GM18508 (cell line): ENCODE data around the gene PCDHB11.
"Not testable (repeated sequence)": the region's sequence is repeated elsewhere in the genome, so short reads cannot be mapped to it uniquely, and the experiment has no call there.

ENCODE experiments used
- ATAC-seq: cut with Tn5 transposase; IDR thresholded peaks from one replicate; pipeline ENCODE4 v1.9.1; 2021; ENCODE audit warnings: moderate number of reproducible peaks; ENCODE audit not compliant: insufficient read depth, unreplicated experiment

Gene PCDHB11

DNA sequence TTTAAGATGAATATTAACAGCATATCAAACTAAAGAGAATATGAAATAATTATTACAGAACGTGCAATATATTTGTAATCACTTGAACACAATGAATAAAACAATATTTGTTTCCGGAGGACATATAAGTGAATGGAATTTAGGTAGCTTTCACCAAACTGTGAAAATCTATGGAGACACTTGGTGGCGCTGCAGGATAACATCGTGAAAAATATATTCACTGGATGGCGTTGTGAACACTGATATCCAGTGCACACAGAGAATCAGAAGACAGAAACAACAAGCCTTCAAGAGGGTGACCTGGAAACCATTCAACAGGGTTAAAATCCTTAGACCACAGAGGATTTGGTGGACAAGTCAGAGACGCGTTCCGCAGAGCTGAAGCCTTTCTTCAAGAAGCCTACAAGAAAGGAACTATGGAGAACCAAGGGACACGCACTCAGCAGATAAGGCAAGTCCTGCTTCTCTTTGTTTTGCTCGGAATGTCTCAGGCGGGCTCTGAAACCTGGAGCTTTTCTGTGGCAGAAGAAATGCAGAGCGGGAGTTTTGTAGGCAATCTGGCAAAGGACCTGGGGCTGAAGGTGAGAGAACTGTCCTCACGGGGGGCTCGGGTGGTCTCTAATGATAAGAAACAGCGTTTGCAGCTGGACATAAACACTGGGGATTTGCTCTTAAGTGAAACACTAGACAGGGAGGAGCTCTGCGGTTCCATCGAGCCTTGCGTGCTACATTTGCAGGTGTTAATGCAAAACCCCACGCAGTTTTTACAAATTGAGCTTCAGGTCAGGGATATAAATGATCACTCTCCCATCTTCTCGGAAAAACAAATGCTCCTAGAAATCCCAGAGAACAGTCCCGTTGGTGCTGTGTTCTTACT is at the start of gene PCDHB11:
TSS of gene PCDHB11 (plus strand) at position 269 of the 877 bp plus-strand sequence. CDS start at position 417, 148 bp downstream.
- ATAC-seq = no peak

DNA sequence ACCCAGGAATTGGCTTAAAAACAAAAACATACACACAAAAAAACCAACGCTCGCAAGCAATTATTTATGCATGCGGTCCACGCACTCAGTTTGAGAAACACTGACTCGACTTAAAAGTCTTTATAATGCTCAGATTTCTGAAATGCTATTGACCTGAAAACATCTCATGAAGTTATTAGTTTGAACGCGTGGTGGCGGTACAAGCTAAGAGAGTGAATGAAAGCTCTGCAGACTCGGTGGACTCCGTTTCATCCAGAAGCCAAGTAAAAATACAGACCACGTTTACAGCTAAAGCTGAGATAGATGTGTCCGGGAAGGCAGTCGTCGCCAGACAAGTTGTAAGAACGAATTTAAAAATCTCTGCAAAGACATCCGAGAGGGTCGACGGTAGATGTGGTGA is 49.6 kb upstream of the PCDHB11 start, which contains the start of gene PCDHB6:
TSS of gene PCDHB6 (plus strand) at position 246 of the 400 bp plus-strand sequence. CDS start 201 bp downstream, outside the sequence.
- ATAC-seq = no peak

DNA sequence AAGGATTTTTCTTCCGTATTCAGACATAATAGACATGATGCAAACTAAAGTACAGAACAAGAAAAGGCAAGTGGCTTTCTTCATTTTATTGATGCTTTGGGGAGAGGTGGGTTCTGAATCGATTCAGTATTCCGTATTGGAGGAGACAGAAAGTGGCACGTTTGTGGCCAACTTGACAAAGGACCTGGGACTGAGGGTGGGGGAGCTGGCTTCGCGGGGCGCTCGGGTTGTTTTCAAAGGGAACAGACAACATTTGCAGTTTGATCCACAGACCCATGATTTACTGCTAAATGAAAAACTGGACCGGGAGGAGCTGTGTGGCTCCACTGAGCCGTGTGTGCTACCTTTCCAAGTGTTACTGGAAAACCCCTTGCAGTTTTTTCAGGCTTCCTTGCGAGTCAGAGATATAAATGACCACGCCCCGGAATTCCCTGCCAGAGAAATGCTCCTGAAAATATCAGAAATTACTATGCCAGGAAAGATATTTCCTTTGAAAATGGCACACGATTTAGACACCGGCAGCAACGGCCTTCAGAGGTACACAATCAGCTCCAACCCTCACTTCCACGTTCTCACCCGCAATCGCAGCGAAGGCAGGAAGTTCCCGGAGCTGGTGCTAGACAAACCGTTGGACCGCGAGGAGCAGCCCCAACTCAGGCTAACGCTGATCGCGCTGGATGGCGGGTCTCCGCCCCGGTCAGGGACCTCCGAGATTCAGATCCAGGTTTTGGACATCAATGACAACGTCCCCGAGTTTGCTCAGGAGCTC is 49.0 kb upstream of the PCDHB11 start:
- no peak for ATAC-seq

GRCh38 chr5:141150993-141151325 is 48.5 kb upstream of the PCDHB11 start:
- no peak for ATAC-seq

DNA sequence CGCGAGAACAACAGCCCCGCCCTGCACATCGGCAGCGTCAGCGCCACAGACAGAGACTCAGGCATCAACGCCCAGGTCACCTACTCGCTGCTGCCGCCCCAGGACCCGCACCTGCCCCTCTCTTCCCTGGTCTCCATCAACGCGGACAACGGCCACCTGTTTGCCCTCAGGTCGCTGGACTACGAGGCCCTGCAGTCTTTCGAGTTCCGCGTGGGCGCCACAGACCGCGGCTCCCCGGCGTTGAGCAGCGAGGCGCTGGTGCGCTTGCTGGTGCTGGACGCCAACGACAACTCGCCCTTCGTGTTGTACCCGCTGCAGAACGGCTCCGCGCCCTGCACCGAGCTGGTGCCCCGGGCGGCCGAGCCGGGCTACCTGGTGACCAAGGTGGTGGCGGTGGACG is 47.8 kb upstream of the PCDHB11 start:
- ATAC-seq = not testable (repeated sequence)

GRCh38 chr5:141152096-141152495 is 47.3 kb upstream of the PCDHB11 start:
- ATAC-seq = not testable (repeated sequence)

DNA sequence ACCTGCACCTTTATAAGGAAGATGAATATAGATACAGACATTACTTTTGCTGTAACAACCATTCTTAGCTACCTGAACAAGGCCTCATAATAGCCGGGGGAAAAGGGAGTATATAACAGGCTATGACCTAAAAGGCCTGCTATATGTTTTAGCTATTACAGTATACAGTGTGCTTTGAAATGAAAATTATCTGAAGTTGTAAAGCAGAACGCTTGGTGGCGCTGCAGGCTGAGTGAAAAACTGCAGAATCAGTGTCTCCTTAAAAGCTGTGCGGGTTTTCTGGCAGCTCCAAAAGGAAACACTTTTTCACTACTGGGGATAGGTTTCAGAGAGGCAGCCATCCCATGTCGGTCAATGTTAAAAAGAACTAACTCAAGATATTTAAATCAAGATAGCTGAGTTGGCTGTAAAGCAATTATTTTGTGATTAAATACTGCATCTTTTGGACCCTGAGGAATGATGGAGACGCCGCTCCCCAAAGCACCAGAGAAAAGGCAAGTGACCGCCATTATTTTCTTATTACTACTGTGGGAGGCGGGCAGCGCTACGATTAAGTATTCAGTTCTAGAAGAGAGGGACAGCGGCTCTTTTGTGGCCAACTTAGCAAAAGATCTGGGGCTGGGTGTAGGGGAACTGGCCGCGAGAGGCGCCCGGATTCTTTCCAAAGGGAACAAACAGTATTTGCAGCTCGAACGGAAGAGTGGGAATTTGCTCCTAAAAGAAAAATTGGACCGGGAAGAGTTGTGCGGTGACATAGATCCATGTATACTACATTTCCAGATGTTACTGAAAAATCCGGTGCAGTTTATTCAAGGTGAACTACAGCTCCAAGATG is 43.7 kb upstream of the PCDHB11 start:
- no peak for ATAC-seq

DNA sequence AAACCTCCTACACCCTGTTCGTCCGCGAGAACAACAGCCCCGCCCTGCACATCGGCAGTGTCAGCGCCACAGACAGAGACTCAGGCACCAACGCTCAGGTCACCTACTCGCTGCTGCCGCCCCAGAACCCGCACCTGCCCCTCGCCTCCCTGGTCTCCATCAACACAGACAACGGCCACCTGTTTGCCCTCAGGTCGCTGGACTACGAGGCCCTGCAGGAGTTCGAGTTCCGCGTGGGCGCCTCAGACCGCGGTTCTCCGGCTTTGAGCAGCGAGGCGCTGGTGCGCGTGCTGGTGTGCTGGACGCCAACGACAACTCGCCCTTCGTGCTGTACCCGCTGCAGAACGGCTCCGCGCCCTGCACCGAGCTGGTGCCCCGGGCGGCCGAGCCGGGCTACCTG is 42.1 kb upstream of the PCDHB11 start:
- ATAC-seq = not testable (repeated sequence)

DNA sequence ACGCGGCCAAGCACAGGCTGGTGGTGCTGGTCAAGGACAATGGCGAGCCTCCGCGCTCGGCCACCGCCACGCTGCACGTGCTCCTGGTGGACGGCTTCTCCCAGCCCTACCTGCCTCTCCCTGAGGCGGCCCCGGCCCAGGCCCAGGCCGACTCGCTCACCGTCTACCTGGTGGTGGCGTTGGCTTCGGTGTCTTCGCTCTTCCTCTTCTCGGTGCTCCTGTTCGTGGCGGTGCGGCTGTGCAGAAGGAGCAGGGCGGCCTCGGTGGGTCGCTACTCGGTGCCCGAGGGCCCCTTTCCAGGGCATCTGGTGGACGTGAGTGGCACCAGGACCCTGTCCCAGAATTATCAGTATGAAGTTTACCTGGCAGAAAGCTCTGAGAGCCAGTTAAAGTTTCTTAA is 41.5 kb upstream of the PCDHB11 start:
- not testable (repeated sequence) for ATAC-seq

GRCh38 chr5:141172381-141173204 is 26.8 kb upstream of the PCDHB11 start, which contains the start of gene PCDHB7:
PCDHB7 (plus strand) TSS chr5:141172644; CDS start chr5:141172836, 192 bp downstream.
- no peak for ATAC-seq

DNA sequence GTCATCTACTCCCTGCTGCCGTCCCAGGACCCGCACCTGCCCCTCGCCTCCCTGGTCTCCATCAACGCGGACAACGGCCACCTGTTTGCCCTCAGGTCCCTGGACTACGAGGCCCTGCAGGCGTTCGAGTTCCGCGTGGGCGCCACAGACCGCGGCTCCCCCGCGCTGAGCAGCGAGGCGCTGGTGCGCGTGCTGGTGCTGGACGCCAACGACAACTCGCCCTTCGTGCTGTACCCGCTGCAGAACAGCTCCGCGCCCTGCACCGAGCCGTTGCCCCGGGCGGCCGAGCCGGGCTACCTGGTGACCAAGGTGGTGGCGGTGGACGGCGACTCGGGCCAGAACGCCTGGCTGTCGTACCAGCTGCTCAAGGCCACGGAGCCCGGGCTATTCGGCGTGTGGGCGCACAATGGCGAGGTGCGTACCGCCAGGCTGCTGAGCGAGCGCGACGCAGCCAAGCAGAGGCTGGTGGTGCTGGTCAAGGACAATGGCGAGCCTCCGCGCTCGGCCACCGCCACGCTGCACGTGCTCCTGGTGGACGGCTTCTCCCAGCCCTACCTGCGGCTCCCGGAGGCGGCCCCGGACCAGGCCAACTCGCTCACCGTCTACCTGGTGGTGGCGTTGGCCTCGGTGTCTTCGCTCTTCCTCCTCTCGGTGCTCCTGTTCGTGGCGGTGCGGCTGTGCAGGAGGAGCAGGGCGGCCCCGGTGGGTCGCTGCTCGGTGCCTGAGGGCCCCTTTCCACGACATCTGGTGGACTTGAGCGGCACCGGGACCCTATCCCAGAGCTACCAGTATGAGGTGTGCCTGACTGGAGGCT is 24.9 kb upstream of the PCDHB11 start:
- not testable (repeated sequence) for ATAC-seq

DNA sequence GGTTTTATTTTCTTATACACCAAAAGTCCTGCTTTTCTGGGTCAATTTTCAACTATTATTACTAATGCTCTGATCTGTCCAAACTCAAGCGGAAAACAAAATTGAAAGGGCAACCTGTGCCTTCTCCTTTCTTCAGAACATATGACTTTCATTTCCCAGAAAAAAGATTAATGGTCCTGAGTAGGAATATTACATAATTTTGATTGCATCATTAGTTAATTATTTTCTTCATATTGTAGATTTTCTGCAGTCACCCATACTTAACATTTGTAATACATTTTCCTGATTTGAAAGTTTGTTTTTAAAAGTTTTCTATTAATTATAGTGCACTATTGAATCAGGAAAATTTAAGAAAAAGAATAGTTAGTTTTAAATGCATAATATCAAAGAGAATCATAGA is 23.5 kb upstream of the PCDHB11 start:
- ATAC-seq = no peak

- ATAC-seq = not testable (repeated sequence)
Observed at GRCh38 chr5:141177577-141178191, 21.7 kb upstream of the PCDHB11 start, which contains the start of gene PCDHB8. PCDHB8 (plus strand) TSS chr5:141177790; CDS start chr5:141178035, 245 bp downstream.

DNA sequence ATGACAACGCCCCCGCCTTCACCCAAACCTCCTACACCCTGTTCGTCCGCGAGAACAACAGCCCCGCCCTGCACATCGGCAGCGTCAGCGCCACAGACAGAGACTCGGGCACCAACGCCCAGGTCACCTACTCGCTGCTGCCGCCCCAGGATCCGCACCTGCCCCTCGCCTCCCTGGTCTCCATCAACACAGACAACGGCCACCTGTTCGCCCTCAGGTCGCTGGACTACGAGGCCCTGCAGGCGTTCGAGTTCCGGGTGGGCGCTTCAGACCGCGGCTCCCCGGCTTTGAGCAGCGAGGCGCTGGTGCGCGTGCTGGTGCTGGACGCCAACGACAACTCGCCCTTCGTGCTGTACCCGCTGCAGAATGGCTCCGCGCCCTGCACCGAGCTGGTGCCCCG is 20.1 kb upstream of the PCDHB11 start:
- not testable (repeated sequence) for ATAC-seq

DNA sequence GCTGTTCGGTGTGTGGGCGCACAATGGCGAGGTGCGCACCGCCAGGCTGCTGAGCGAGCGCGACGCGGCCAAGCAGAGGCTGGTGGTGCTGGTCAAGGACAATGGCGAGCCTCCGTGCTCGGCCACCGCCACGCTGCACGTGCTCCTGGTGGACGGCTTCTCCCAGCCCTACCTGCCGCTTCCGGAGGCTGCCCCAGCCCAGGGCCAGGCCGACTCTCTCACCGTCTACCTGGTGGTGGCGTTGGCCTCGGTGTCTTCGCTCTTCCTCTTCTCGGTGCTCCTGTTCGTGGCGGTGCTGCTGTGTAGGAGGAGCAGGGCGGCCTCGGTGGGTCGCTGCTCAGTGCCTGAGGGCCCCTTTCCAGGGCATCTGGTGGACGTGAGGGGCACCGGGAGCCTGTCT is 19.6 kb upstream of the PCDHB11 start:
- ATAC-seq = not testable (repeated sequence)

DNA sequence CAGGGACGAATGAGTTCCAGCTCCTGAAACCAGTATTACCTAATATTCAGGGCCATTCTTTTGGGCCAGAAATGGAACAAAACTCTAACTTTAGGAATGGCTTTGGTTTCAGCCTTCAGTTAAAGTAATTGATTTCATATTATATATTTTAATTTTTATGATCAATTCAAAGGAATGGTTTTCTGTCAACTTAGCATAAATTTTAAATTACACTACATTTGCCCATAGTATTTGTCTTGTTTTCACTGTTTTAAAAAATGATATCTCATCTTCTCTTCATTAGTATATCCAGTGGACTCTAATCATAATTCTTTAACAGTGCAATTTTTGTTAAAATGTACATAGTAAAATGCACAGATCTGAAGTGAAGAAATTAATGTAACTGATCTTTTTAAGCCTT is 19.1 kb upstream of the PCDHB11 start:
- ATAC-seq = no peak

DNA sequence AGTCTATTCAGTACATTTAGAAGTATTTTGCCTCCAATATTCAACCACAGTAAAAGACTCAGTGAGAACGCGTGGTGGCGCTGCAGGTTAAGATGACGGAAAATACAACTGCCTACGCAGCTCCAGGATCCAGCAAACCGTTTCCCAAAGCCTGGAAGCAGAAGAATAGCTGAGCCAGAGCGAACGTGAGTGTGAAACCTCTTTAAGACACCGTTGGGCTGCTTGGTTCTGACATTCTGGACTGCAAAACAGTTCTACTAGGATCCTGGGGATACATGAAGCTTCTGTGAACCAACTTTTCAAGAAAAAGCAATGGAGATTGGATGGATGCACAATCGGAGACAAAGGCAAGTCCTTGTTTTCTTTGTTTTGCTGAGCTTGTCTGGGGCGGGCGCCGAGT is 17.2 kb upstream of the PCDHB11 start, which contains the start of gene PCDHB16:
TSS of gene PCDHB16 (plus strand) at position 140 of the 400 bp plus-strand sequence. CDS start at position 313, 173 bp downstream.
- ATAC-seq = no peak
